Spleen (tissue), 7 donors: ENCODE results near the gene NXNL2.

Experiments used
- CTCF ChIP-seq, 11 experiments: fragments of 200-600 bp in 7 of 11; fragments of 450-650 bp in 4 of 11; sonication (generic) in 4 of 11; IDR thresholded peaks in 8 of 11; conservative IDR thresholded peaks in 3 of 11; 1 replicate in 7 of 11; 2 replicates in 4 of 11; pipeline versions ENCODE4 v1.4.0 to v1.8.0; 2016 to 2021; ENCODE audit warnings: antibody characterized with exemption in 11 of 11, inconsistent platforms in 4 of 11, mild to moderate bottlenecking in 1 of 11
- POLR2A ChIP-seq, 3 donors: fragments of 450-650 bp; IDR thresholded peaks; one replicate each; pipeline ENCODE4 v1.5.1; 2017; ENCODE audit warnings: antibody characterized with exemption in 3 of 3, mild to moderate bottlenecking in 1 of 3
- POLR2AphosphoS5 ChIP-seq, 3 donors: sonication (generic); formaldehyde crosslinking; IDR thresholded peaks; one replicate each; pipeline ENCODE4 v1.5.1; 2017; ENCODE audit warnings: antibody characterized with exemption in 3 of 3
- donor health status: DM: no; HTN: no; CAD: no; lungs with moderate emphysema.
- donor health status: DM: no; HTN: no; CAD: no.
- donor health status: DM: no; HTN: no; CAD: no.

GRCh38 chr9:88577256-88578120 lies 42.5 kb downstream of the NXNL2 start:
- TF ChIP-seq CTCF (IDR thresholded peaks at IDR 0.05 in 8 of 11, conservative IDR thresholded peaks at IDR 0.05 in 3 of 11) (no peak), POLR2A (IDR thresholded peaks at IDR 0.05) (no peak), POLR2AphosphoS5 (IDR thresholded peaks at IDR 0.05) (no peak)
